Left kidney (tissue), 2 donors: ENCODE measurements around the gene GAPVD1. TPM values are rescaled to one million over a fixed set of nuclear protein-coding genes. Genes with fewer than 3 reads are reported as not detected.
A peak's percentile ranks its signal among the peaks of the same experiment; 100 is the strongest.
"Not testable (repeated sequence)": the region's sequence is repeated elsewhere in the genome, so short reads cannot be mapped to it uniquely, and the experiment has no call there.

Source experiments
- DNase-seq: peaks from one replicate; pipeline ENCODE4 v3.0.0-alpha.2; 2013
- polyA plus RNA-seq: library from polyadenylated mRNA; unstranded; fragments of 120-200 nt; gene quantifications from one replicate; pipeline ENCODE4 v1.2.1, GENCODE V29; 2013; ENCODE audit not compliant: insufficient read length

The GAPVD1 gene
- polyA plus RNA-seq, 1 donor: 43.8 TPM

GRCh38 chr9:125241863-125242739, 19.5 kb upstream of the GAPVD1 start:
- no peak for DNase-seq

GRCh38 chr9:125243792-125244260, 17.8 kb upstream of the GAPVD1 start:
- no peak for DNase-seq

- DNase-seq: no peak
These were observed 15.4 kb upstream of the GAPVD1 start for GRCh38 chr9:125246261-125246667.

GRCh38 chr9:125254231-125254630, 7.4 kb upstream of the GAPVD1 start:
- DNase-seq: no peak

DNA sequence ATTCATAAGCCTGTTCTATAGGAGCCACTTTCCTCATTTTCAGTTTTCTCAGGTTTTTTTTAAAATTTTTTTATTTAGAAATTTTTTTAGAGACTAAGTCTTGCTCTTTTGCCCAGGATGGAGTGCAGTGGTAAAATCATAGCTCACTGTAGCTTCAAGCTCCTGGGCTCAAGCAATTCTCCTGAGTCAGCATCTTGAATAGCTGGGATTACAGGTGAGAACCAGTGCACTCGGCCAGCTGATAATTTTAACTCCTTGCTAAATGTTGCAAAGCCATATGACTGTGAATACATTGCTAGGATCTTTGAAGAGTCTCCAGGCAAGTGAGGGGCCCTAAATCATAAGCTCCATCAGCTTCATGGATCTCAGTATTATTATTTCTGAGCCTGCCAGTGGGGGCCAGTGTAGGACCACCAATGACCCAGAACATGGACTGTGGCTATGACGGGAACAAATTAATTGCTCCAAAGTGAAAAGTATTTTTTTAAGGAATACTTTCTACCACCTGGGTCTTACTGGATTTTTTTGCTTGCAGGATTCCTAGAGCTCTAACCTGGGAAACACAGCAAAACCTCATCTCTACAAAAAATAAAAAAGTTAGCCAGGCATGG, 5.7 kb upstream of the GAPVD1 start:
- DNase-seq: no peak

DNA sequence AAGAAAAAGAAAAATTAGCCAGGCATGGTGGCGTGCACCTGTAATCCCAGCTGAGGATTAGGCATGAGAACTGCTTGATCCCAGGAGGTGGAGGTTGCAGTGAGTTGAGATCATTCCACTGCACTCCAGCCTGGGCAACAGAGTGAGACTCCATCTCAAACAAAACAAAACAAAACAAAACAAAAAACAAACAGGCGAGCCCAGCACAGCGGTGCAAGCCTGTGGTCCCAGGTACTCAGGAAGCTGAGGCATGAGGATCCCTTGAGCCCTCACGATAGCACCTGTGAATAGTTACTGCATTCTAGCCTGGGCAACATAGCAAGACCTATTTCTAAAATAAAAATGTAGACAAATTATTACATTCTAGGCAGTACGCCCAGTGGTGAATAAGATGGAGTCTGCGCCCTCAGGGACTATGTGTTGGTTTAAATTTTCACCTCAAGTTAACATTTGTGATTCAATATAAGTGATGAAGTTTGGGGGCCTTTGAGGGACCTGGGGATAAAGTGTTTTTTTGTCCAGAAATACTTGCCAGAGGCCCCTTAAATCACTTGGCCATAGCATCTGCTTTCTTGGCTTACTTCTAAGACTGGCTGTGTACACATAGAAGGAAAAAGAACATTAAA, 3.4 kb upstream of the GAPVD1 start:
- DNase-seq: no peak

DNA sequence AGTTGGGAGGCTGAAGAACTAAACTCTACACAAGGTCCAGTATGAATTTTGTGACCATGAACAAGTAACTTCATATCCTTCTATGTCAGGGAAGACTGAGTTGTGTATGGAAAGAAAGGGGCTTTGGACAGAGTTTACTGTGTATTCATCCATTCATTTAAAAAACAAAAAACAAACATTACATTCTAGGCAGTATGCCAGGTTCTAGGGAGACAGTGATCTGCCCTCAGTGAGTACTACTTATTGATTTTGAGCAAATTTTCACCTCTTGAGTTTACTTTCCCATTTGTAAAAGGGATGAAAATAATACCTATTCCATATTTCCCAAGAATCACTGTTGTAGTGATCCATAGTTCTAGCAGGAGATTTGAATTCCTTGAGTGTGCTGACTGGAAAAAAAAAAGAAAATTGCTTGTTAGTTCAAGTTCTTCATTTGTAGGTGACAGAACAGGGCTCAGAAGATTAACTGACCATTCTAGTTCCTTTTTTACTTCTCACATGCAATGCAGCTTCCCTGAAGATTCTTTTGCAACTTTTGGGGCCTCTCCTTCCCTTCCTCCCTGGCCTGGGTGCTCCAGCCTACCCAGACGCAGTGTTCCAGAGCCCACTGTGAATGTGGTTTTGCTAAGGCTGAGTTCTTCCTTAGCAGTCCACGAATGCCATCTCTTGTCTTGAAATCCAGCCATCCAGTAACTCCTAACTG, 2.6 kb upstream of the GAPVD1 start:
- no peak for DNase-seq

DNA sequence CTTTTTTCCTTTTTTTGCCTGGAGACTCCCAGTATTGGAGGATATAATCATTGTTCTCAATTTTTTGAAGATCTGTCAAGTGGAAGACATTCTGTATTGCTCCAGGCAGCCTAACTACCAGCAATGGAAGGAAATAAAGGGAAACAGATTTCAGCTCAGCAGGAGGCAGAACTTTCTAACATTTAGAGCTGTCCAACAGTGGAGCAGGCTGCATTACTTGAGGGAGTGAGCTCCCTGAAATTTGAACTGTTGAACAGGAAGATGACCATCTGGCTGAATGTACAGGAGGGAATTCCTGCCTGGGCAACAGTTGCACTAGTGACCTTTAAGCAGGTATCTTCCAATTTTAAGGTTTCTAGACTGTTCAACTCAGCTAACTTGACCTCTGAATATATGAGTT, 1.1 kb upstream of the GAPVD1 start:
- no peak for DNase-seq

DNA sequence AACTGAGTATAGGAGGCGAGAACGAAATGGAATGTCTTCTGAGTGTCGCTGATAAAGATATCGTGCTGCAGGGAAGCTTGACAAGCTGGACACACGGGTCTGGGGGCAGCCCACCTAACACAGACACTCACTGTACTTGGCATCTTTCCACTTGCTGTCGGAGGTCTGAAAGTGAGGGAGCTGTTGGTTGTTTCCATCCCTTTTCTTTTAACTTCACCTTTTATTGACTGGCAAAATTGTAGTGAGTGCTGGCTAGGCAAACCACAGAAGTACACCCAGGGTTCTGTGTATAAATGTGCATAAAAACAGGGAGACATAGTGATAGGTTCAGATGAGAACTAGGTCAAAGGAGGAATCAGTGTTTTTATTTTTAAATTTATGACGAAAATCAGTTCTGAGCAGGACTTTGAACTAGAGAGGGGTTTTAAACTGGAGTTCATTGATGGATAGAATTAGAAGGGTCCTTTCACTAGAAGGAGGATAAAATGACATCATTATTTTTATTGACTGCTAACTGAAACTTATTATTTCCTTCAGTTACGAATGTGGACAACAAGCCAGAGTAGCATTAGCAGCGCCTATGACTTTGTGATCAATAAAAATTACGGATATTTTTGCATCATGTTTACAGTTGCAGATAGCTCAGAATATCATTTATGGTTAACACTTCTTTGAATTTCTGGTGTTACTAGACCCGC, 817 bp downstream of the GAPVD1 start:
- peak; percentile 32 for DNase-seq

DNA sequence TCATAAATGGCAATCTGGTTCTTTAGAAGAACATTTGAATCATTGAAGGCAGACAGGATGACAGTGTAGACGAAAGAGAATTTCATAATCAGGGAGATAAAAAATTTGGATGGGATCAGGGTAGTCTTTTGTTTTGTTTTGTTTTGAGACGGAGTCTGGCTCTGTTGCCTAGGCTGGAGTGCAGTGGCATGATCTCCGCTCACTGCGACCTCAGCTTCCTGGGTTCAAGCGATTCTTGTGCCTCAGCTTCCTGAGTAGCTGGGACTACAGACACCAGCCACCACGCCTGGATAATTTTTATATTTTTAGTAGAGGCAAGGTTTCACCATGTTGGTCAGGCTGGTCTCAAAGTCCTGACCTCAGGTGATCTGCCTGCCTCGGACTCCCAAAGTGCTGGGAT, 2.4 kb downstream of the GAPVD1 start:
- not testable (repeated sequence) for DNase-seq

- no peak for DNase-seq
These were observed 6.9 kb downstream of the GAPVD1 start for GRCh38 chr9:125268394-125269013.

DNA sequence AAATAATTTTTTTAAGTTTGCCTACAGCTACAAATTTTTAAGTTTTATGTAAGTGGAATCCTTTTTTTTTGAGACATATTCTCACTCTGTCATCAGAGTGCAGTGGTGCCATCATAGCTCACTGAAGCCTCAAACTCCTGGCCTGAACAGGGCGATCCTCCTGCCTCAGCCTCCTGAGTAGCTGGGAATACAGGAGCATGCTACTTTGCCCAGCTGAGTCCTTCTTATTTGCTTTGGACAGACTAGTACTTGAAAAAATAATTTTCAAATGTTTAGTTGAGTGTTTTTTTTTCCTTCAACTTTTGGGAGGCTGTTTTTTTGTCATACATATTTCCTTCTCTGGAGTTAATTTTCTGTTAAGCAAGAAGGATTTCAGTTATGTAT, 7.4 kb downstream of the GAPVD1 start:
- no peak for DNase-seq

DNA sequence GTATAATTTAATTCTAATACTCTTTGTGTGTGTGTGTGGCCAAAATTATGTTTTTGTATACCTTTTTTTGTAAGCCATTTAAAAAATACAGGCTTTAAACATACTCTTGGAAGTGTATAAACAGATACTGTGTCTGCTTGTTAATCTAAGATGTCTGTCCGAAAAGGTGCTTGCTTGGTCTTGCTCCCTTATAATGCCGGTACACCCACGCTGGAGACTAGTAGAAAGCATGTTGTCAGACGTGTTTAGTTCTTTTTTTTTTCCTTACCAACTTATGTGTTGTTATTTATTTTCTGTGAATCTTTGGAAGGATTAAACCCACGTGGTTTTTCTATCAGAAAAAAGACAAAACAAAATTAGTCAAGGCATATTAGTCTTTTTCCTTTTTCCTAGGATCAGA, 9.5 kb downstream of the GAPVD1 start:
- no peak for DNase-seq

DNA sequence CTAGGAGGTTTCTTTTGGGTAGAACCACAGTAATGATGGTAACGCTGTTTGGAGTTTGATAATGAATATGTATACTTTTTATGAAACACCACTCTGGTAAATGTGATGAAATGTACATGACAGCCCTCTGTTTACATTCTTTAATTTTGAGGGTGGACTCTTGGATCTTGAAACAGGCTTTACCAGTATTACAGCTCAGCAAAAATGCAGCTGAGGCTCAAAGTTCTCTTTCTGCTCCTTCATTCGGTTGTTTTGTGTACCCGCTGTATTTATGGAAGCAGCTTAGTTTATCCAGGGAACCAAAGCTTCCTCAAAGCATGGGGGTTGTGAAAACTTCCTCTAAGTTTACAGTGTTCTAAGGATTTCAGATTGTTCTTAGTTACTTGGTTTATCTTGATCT, 11.1 kb downstream of the GAPVD1 start:
- no peak for DNase-seq

DNA sequence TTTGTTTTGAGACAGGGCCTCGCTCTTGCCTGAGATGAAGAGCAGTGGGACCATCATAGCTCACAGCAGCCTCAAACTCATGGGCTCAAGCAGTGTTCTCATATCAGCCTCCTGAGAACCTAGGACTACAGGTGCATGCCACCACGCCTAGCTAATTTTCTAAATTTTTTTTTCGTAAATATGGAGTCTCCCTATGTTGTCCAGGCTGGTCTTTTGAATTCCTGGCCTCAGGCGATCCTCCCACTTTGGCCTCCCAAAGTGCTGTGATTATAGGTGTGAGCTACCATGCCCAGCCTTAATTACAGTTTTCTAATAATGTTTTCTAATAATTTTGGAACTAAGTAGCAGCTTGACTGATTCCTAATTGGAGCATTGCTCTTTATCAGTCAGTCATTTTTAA, 15.1 kb downstream of the GAPVD1 start:
- no peak for DNase-seq

GRCh38 chr9:125277411-125277810, 15.8 kb downstream of the GAPVD1 start:
- no peak for DNase-seq

- no peak for DNase-seq
These were observed 19.3 kb downstream of the GAPVD1 start for GRCh38 chr9:125280945-125281344.

- no peak for DNase-seq
These were observed 23.2 kb downstream of the GAPVD1 start for GRCh38 chr9:125284855-125285254.

DNA sequence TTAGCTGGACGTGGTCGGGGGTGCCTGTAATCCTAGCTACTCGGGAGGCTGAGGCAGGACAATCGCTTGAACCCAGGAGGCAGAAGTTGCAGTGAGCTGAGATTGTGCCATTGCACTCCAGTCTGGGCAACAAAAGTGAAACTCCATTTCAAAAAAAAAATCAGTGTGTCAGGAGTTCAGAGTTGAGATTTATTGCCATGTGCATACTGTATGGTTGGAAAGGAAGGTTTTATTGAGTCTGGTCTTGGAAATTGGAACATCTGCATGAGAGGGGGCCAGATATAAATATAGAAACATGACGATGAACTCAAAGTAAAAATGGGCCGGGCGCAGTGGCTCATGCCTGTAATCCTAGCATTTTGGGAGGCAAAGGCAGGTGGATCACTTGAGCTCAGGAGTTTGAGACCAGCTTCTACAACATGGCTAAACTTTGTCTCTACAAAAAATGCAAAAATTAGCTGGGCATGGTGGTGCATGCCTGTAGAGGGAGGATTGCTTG, 25.4 kb downstream of the GAPVD1 start:
- DNase-seq: not testable (repeated sequence)

DNA sequence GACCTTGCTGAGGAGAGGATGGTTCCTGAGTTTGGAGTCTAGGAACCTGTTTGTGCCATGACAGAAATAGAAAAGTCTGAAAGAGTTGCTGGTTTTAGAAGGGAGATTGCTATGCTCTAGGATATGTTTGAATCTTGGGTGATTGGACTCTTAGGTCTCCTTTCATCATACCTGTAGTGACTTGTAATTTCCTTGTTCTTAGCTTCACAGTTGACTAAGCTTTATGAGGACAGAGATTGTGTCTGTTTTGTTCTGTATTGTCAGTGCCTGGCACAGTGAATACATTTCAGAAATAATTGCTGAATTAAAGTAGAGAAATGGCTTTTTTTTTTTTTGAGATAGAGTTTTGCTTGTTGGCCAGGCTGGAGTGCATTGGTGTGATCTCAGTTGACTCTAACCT, 31.5 kb downstream of the GAPVD1 start:
- DNase-seq: no peak

GRCh38 chr9:125295657-125296056, 34.0 kb downstream of the GAPVD1 start:
- no peak for DNase-seq
